ENCODE measurements around the gene EDDM3A. TPM values are rescaled to one million over a fixed set of nuclear protein-coding genes. Genes with fewer than 3 reads are reported as not detected.

The EDDM3A gene
- total and polyA plus RNA-seq, 8 donors = 0.38 TPM; not detected in 7

DNA sequence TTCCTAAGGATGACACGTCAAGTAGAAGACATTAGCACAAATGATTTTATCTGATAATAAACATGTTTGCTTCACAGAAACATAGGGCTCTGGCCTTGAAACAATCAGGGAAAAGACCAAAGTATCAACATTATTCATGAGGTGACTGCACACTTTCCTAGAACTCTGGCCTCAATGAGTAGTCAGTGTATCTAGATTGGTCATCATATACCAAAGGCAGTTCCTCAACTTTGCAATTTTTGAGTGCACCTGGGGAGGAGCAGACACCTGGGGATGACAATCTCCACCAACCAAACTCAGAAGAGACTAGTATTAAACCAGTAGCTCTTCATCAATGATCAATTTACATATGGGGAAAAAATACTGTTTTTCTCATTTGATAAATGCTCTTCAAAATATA, 4.5 kb downstream of the EDDM3A start:
- 76 to 86% (median 84%) methylated on average over 1 of the region's 1 CpG for WGBS, 5 donors
- H3K4me1 ChIP-seq = peaks cover 0 to 7% (median 0%) of the 10 kb centered on the region in 4 donors
- intact Hi-C loops (cut with DNase I; ENCODE audit: low total_unique reads) = no loop called here
- no peak overlapping the region for H3K4me3 ChIP-seq
- peaks cover 0 to 24% (median 19%) of the 10 kb centered on the region in 4 donors for H3K9me3 ChIP-seq
- H3K36me3 ChIP-seq = no peaks in the 10 kb centered on the region
- TF ChIP-seq POLR2AphosphoS5 (IDR thresholded peaks at IDR 0.05) = no peak
- TF ChIP-seq, protein P1, sequence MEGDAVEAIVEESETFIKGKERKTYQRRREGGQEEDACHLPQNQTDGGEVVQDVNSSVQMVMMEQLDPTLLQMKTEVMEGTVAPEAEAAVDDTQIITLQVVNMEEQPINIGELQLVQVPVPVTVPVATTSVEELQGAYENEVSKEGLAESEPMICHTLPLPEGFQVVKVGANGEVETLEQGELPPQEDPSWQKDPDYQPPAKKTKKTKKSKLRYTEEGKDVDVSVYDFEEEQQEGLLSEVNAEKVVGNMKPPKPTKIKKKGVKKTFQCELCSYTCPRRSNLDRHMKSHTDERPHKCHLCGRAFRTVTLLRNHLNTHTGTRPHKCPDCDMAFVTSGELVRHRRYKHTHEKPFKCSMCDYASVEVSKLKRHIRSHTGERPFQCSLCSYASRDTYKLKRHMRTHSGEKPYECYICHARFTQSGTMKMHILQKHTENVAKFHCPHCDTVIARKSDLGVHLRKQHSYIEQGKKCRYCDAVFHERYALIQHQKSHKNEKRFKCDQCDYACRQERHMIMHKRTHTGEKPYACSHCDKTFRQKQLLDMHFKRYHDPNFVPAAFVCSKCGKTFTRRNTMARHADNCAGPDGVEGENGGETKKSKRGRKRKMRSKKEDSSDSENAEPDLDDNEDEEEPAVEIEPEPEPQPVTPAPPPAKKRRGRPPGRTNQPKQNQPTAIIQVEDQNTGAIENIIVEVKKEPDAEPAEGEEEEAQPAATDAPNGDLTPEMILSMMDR (IDR thresholded peaks at IDR 0.05) = no peak
- H3K27me3 ChIP-seq = no peaks in the 10 kb centered on the region
- no peak for DNase-seq
- no peak overlapping the region for H3K27ac ChIP-seq

DNA sequence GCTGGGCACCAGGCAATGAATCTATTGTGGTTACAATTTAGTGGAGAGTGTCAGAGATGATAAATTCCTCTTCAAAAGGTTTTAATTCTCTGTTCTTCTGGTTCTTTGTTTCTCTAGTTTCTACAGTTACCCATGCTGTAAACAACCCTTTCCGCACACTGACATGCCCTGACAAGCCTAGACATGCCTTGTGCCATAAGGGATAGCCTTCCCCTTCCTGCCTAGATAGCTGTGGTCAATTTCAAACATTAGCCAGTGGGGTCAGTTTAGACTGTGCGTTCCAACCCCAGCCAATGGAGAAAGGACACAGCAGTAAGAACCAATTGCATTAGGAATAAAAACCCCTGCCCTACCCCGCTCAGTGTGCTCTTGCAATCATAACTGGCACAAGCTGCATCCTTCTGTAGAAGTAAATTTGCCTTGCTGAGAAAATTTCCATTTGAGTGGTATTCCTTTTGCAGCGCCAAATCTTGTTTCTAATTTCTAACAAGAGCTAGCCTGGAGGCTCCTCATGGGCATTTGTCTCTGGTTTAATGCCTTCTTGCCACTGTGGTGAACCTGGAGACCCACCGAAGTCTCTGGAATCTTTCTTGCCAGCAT, 6.4 kb downstream of the EDDM3A start:
- intact Hi-C loops (cut with DNase I; ENCODE audit: low total_unique reads) = no loop called here
- TF ChIP-seq POLR2AphosphoS5 (IDR thresholded peaks at IDR 0.05) = no peak
- TF ChIP-seq, protein P1 (IDR thresholded peaks at IDR 0.05) = no peak
- no peak for TF ChIP-seq EP300 (IDR thresholded peaks at IDR 0.05)
- TF ChIP-seq POLR2A (IDR thresholded peaks at IDR 0.05) = no peak

DNA sequence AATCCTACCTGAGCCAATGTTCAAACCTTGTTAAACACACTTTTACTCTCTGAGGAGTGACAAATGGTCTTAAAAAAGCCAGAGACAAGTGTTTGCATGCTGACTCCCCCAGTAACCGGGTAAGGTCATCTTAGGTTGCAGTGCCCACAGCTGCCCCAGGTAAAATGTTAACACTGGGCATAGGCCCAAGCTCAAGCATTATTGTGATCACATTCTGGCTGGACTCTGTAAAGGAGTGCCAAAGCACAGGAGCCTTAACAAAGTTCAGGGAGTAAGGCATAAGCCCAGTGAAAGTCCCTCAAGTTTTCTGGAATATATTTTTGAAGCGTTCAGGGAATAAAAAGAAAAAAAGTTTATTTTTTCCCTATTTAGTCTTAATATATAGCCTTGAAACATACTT, 8.6 kb downstream of the EDDM3A start:
- Histone ChIP-seq H3K27me3 (no peaks in the 10 kb centered on the region), H3K4me3 (no peak overlapping the region), H3K36me3 (no peaks in the 10 kb centered on the region), H3K27ac (peak overlapping the region in 2 of 5 donors; percentile 24 to 26), H3K4me1 (peaks cover 0 to 7% (median 0%) of the 10 kb centered on the region in 4 donors), H3K9me3 (peaks cover 0 to 24% (median 19%) of the 10 kb centered on the region in 4 donors)
- no peak for TF ChIP-seq EP300 (IDR thresholded peaks at IDR 0.05)
- TF ChIP-seq, protein P1 (IDR thresholded peaks at IDR 0.05) = no peak
- no peak for TF ChIP-seq POLR2AphosphoS5 (IDR thresholded peaks at IDR 0.05)
- no peak for TF ChIP-seq POLR2A (IDR thresholded peaks at IDR 0.05)
- intact Hi-C loops (cut with DNase I; ENCODE audit: low total_unique reads) = no loop called here
- peak in 1 of 2 donors; percentile 43 for DNase-seq
- WGBS, 5 donors = 28 to 68% (median 40%) methylated on average over 2 of the region's 2 CpGs

More for the DNA sequence above, 6.4 kb downstream of the EDDM3A start:
- peaks cover 0 to 7% (median 0%) of the 10 kb centered on the region in 4 donors for H3K4me1 ChIP-seq
- WGBS, 5 donors = 85 to 94% (median 92%) methylated on average over 5 of the region's 5 CpGs
- no peak overlapping the region for H3K27ac ChIP-seq
- DNase-seq = no peak
- H3K27me3 ChIP-seq = no peaks in the 10 kb centered on the region
- H3K4me3 ChIP-seq = no peak overlapping the region
- H3K9me3 ChIP-seq = peaks cover 0 to 24% (median 19%) of the 10 kb centered on the region in 4 donors
- no peaks in the 10 kb centered on the region for H3K36me3 ChIP-seq

DNA sequence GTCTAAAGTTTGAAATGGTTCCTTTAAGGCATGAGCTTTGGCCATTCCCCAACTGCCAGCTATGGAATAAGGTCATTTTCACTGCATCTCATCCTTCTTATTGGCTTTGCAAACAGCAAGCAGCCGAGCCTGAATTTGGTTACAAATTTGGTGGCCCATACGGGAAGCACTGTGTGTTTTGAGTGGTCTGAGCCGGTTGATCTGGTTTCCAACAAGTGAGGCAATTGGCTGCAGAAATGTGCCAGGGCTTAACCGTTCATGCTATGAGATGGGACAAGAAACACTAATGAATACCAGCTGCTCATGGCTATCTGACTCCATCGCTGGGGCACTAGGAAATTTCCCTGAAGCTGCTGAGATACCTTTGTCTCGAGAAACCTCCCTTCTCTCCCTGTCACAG, 9.3 kb downstream of the EDDM3A start:
- H3K27ac ChIP-seq = peak overlapping the region in 1 of 5 donors; percentile 24
- TF ChIP-seq EP300 (IDR thresholded peaks at IDR 0.05) (no peak), POLR2A (IDR thresholded peaks at IDR 0.05) (no peak), POLR2AphosphoS5 (IDR thresholded peaks at IDR 0.05) (no peak)
- TF ChIP-seq, protein P1 (IDR thresholded peaks at IDR 0.05) = no peak
- intact Hi-C loops (cut with DNase I; ENCODE audit: low total_unique reads) = no loop called here
- H3K36me3 ChIP-seq = no peaks in the 10 kb centered on the region
- peaks cover 0 to 24% (median 19%) of the 10 kb centered on the region in 4 donors for H3K9me3 ChIP-seq
- no peak overlapping the region for H3K4me3 ChIP-seq
- WGBS, 5 donors = 46 to 66% (median 52%) methylated on average over 6 of the region's 6 CpGs
- H3K27me3 ChIP-seq = no peaks in the 10 kb centered on the region
- peaks cover 0 to 7% (median 0%) of the 10 kb centered on the region in 4 donors for H3K4me1 ChIP-seq
- peak in 1 of 2 donors; percentile 29 for DNase-seq

Measured in stomach (tissue), 9 donors.